Dermis blood vessel endothelial cell (primary cell): ENCODE results near the gene GNAQ. TPM values are rescaled to one million over a fixed set of nuclear protein-coding genes. Genes with fewer than 3 reads are reported as not detected.

Source experiments
- DNase-seq: peaks from one replicate; pipeline ENCODE4 v3.0.0; 2010
- total RNA-seq: library from RNA; depleted of rRNA; stranded (reverse); fragments of >200 nt; gene quantifications from 2 replicates; pipeline ENCODE4 v1.2.3, GENCODE V29; 2014

Gene GNAQ
- total RNA-seq, 1 donor from 2014 or later = 48.0 TPM

GRCh38 chr9:77677957-77678535 is 353.6 kb downstream of the GNAQ start:
- no peak for DNase-seq

DNA sequence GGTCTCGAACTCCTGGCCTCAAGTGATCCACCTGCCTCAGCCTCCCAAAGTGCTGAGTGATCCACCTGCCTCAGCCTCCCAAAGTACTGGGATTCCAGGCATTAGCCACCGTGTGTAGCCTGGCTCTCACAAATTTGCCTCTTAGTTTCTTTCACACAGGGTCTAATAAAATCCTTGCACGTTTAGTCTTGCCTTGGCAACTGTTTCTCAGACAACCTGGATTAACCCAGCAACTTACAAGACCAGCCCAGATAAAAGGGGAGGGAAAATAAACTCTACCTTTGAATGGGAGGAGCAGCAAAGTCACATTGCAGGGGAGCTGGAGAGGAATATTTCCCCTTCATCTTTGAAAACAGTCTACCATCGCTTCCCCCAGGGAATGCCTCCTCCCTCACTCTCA is 354.2 kb downstream of the GNAQ start:
- no peak for DNase-seq

- no peak for DNase-seq
Observed at GRCh38 chr9:77673941-77674791, 357.4 kb downstream of the GNAQ start.

DNA sequence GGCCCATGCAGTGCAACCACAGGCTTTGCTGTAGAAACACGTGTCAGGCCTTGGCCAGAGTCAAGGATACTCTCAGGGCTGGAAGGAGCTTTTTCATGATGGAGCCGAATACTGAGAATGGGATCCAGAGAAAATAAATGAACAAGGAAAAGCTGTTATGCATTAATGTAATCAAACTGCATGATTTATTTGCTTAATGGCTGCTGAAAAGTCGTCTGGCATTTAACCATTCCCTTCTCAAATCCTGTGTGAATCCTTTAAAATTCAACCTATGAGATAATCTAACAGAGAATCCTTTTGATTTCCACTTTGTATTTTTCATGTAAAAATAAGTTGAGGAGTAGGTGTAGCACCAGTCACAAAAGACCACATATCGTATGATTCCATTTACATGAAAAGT is 359.4 kb downstream of the GNAQ start:
- DNase-seq = no peak

- DNase-seq = no peak
Observed at GRCh38 chr9:77667151-77667550, 364.5 kb downstream of the GNAQ start.

Other genes with a start within 250 kb of the GNAQ start
- 18.5 and 29.8 TPM in 2 replicates for gene CEP78, start 204.3 kb upstream of the GNAQ start, total RNA-seq